IPS-18a (cell line): ENCODE data around the gene MRGPRE.

Experiments
- H3K27ac ChIP-seq: one replicate; pipeline ENCODE4 v1.5.1; 2013; ENCODE audit warnings: low read length
- H3K27me3 ChIP-seq: one replicate; pipeline ENCODE4 v1.6.1; 2013; ENCODE audit warnings: mild to moderate bottlenecking, low read length; ENCODE audit not compliant: control insufficient read depth, insufficient read depth
- H3K36me3 ChIP-seq: one replicate; pipeline ENCODE4 v1.6.1; 2013; ENCODE audit warnings: low read depth, low read length; ENCODE audit not compliant: control insufficient read depth
- H3K4me1 ChIP-seq: one replicate; pipeline ENCODE4 v1.6.1; 2013; ENCODE audit warnings: low read depth, low read length; ENCODE audit not compliant: control insufficient read depth
- H3K4me3 ChIP-seq: one replicate; pipeline ENCODE4 v1.5.1; 2013; ENCODE audit warnings: low read length
- H3K9ac ChIP-seq: one replicate; pipeline ENCODE4 v1.6.1; 2013; ENCODE audit warnings: mild to moderate bottlenecking, low read length, moderate library complexity
- H3K9me3 ChIP-seq: one replicate; pipeline ENCODE4 v1.6.1; 2013; ENCODE audit warnings: low read depth, low read length; ENCODE audit not compliant: control insufficient read depth

MRGPRE gene

DNA sequence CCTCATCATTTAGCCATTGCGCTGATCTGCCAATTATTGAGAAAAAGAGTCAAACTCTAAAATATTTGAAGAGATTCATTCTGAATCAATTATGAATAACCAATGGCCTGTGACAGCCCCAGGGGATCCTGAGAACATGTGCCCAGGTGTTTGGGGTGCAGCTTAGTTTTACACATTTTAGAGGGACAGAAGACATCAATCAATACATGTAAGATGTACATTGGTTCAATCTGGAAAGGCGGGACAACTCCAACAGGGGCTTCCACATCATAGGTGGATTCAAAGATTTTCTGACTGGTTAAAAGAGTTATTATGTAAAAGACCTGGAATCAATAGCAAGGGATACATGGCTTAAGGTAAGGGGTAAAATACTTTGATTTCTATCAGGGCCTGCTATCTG lies 4.9 kb upstream of the MRGPRE start:
- H3K36me3 ChIP-seq: no peaks in the 10 kb centered on the region
- no peaks in the 10 kb centered on the region for H3K27me3 ChIP-seq
- H3K27ac ChIP-seq: no peak overlapping the region
- H3K9me3 ChIP-seq: no peaks in the 10 kb centered on the region
- H3K4me3 ChIP-seq: no peak overlapping the region
- H3K9ac ChIP-seq: no peak overlapping the region
- peaks cover 12% of the 10 kb centered on the region for H3K4me1 ChIP-seq

DNA sequence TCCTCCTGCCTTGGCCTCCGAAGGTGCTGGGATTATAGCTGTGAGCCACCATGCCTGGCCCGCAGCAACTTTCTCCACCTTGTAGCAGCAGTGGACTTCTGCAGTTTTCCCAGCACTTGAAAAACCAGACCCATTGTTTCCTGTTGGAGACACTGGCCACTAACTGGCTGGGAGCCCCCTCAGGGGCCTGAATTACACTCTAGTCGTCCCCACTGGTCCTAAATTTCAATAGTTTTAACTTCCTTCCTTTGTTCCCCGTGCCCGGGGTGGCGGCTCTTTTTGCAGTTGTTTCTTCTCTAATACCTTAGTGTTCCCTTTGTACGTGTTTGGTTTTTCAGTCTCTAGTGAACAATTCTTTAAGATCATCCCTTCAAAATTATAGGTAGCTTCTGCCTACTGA lies 2.6 kb upstream of the MRGPRE start:
- no peak overlapping the region for H3K4me3 ChIP-seq
- no peak overlapping the region for H3K27ac ChIP-seq
- H3K36me3 ChIP-seq: no peaks in the 10 kb centered on the region
- no peak overlapping the region for H3K9ac ChIP-seq
- no peaks in the 10 kb centered on the region for H3K9me3 ChIP-seq
- no peaks in the 10 kb centered on the region for H3K27me3 ChIP-seq
- H3K4me1 ChIP-seq: no peaks in the 10 kb centered on the region

DNA sequence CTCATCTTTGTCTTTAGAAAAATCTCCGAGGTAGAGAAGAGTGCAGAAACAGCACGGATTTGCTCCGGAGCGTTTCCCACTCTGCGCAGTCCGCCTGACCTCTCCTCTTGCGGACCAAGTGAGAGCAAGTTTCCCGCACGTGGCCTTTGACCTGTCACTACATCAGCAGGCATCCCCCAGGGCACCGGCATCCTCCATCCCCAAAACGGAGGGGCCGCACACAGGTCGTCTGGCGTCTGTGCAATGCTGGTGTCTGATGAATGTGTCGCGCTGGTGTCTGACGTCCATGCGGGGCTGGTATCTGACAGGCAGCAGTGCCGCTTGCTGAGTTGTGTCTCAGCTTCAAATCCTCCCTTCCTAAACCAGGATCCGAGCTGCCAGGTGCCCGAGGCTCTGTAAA lies 739 bp upstream of the MRGPRE start:
- Histone ChIP-seq H3K9me3 (no peaks in the 10 kb centered on the region), H3K27ac (no peak overlapping the region), H3K27me3 (no peaks in the 10 kb centered on the region), H3K4me1 (no peaks in the 10 kb centered on the region), H3K4me3 (no peak overlapping the region), H3K36me3 (no peaks in the 10 kb centered on the region), H3K9ac (no peak overlapping the region)

DNA sequence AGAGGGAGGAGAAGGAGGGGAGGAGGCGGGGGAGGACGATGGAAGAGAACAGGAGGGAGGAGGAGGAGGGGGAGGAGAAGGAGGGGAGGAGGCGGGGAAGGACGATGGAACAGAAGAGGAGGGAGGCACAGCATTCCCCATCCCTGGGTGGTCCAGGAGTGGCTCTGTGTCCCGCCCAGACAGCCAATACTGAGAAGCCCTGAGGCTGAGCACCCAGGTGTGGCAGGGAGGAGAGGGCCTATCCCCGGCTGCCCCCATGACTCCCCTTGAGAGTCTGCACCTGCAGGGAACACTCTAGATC lies 717 bp downstream of the MRGPRE start:
- no peaks in the 10 kb centered on the region for H3K9me3 ChIP-seq
- no peaks in the 10 kb centered on the region for H3K4me1 ChIP-seq
- H3K36me3 ChIP-seq: no peaks in the 10 kb centered on the region
- H3K27ac ChIP-seq: no peak overlapping the region
- no peak overlapping the region for H3K9ac ChIP-seq
- H3K4me3 ChIP-seq: no peak overlapping the region
- no peaks in the 10 kb centered on the region for H3K27me3 ChIP-seq

DNA sequence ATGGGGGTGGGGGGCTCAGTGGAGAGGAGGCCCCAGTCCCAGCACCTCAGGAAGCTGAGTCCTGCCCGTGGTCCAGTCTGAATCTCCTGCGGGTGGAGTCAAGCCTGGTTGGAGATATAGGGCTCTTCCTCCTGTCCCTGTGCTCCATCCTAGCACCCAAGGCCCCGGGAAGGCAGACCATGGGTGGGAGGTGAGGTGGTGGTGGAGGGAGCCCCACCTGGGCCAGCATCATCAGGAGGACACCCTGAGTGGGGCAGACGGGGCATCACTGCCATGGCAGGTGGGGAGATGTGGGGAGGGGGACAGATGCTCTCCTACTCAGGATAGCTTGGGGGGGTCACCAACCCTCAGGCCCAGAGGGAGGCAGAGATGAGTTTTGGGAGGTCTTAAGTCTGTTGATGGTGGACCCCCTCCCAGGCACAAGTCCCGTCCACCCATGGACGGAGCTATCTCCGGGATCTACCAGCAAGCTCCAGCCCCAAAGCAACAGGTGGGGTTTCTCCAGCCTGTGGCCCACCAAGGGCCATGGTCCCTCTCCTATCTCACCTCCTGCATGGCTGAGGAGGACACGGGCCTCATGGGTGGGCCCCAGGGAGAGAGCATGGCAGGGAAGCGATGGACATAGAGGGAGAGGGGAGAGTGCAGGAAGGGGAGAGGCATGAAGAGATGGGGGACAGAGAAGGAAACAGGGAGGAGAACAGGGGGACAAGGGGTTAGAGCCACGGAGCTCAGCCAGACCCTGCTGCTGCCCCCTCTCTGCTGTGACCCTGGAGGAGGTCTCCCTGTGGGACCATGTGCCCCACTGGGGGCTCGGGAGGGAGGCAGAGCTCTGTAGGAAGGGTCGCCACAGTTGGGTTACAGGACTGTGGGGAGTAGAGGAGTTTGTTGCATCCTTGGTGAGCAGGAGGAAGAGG lies 1.3 kb downstream of the MRGPRE start:
- H3K4me3 ChIP-seq: no peak overlapping the region
- H3K9me3 ChIP-seq: no peaks in the 10 kb centered on the region
- H3K27ac ChIP-seq: no peak overlapping the region
- no peaks in the 10 kb centered on the region for H3K4me1 ChIP-seq
- H3K27me3 ChIP-seq: no peaks in the 10 kb centered on the region
- no peaks in the 10 kb centered on the region for H3K36me3 ChIP-seq
- H3K9ac ChIP-seq: no peak overlapping the region

DNA sequence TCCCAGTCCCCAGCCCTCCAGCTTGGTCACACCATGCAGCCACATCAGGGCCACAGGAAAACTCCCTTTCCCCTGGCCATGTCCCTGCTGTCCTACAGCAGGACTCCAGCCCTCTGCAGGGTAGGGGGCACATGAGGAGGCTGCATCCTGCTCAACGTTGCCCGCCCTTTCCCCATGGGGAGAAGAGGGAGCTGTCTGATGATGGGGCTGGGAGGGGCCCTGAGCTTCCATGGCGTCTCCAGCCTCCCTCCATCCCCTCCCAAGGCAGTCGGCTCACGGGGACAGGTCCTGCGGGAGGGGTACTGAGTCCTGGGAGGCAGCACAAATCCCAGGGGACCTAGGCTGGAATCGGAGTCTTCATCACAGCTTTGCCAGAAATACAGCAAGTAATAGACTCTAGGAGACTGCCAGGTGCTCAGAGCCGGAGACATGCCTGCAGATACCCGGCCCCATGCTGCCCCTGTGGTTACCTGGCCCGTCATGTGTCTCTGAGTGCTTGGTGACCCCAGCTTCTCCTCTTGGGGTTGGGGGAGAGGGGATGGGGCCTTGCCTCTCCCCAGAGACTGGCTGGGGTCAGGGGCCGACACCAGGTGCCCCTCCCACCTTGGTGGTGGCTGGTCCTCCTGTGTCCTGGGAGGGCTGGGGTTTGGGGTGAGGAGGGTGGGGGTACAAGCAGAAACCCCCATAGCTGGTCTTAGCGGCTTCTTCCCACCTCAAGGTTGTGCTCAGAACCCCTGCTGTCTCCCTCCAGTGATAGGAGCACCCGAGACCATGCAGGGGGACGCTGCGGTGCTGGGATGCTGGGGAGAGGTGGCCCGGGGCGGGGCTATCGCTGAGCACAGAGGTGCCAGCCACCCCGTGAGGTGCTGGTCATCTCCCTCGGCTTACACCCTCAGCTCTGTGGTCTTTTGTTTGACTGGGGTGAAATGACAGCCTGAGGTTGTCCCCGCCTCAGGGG lies 2.3 kb downstream of the MRGPRE start:
- H3K4me3 ChIP-seq: no peak overlapping the region
- no peak overlapping the region for H3K9ac ChIP-seq
- H3K36me3 ChIP-seq: no peaks in the 10 kb centered on the region
- H3K4me1 ChIP-seq: no peaks in the 10 kb centered on the region
- no peak overlapping the region for H3K27ac ChIP-seq
- H3K27me3 ChIP-seq: no peaks in the 10 kb centered on the region
- no peaks in the 10 kb centered on the region for H3K9me3 ChIP-seq

DNA sequence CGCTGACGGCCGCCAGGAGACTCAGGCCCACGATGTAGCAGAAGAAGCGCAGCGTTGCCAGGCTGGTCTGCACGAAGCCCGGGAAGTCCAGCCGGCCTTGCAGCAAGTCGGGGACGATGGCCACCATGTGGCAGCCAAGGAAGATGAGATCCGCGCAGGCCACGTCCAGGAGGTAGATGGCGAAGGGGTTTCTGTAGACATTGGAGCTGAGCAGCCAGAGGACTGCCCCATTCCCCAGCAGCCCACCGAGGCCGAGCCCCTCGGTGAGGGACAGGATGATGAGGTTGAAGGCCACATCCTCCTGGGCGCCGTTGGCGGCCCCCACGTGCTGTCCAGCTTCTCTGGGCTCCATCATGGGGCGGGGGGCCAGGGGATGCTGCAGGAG lies 3.8 kb downstream of the MRGPRE start:
- no peaks in the 10 kb centered on the region for H3K36me3 ChIP-seq
- H3K9ac ChIP-seq: no peak overlapping the region
- no peaks in the 10 kb centered on the region for H3K9me3 ChIP-seq
- H3K4me3 ChIP-seq: no peak overlapping the region
- no peaks in the 10 kb centered on the region for H3K27me3 ChIP-seq
- H3K27ac ChIP-seq: no peak overlapping the region
- H3K4me1 ChIP-seq: peaks cover 4% of the 10 kb centered on the region

DNA sequence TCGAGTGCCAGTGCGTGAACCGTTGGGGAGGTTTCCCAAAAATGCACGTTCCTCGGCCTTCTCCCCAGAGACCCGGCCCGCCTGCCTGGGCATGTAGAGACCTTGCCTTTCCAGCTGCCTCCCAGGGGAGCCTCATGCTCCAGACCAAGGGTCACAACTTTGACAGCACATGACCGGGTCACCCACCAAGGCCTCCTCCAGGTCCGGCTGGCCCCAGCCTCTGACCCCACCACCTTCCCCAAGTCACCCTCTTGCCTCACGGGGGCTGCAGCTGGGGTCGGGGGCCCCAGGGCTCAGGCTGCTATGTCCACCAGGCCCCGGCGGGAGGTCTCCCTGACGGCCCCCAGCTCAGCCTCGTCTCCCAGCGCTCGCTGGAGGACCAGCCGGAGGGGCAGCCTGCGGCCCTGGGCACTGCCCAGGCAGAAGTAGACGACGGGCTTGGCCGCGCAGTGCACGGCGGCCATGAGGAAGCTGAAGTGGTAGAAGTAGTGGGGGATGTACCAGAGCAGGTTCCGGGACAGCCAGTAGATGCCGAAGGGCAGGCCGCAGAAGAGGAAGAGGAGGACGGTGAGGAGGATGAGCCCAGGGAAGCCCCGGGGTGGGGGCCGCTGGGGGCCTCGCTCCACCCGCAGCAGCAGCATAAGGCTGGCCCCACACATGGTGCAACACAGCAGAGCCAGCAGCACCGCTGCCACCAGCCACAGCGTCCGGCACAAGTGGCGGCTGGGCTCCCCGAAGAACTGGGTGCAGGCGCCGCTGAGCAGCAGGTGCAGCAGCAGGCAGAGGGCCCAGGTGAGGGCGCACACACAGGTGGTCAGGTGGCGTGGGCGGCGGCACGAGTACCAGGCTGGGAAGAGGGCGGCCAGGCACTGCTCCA lies 4.4 kb downstream of the MRGPRE start:
- no peaks in the 10 kb centered on the region for H3K36me3 ChIP-seq
- H3K27me3 ChIP-seq: no peaks in the 10 kb centered on the region
- H3K9me3 ChIP-seq: no peaks in the 10 kb centered on the region
- H3K27ac ChIP-seq: no peak overlapping the region
- no peak overlapping the region for H3K9ac ChIP-seq
- no peak overlapping the region for H3K4me3 ChIP-seq
- peaks cover 4% of the 10 kb centered on the region for H3K4me1 ChIP-seq

DNA sequence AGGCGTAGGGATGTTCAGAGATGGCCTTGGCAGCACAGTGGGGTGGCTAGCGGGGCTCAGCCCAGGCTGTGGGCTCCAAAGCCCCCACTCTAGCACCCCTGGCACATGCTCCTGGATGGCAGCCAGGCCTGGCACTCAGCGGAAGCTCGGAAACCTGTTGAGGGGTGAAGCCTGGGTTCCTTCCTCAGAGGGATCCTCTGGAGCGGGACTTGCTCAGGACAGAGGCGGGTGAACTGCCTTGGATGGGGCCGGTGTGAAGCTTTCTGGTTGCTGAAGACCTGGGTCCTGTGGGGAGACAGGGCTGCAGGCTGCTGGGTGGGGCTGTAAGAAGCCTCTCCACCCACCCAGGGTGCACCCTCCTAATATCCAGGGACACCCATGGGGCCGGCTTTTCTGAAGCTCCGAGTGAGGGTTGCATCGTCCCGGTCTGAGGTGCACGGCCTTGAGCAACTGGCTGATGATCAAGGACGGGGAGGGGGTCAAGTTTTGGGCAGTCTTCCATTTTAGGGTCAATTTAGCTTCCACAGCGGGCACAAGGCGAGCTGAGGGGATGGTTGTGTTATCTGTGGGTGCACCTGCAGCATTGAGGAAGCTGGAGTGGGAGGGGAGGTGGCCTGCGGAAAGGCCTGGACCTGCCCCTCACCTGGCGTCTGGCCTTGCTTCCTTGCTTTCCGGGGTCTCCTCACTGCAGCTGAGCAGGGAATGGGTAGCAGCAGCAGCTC lies 5.2 kb downstream of the MRGPRE start:
- no peaks in the 10 kb centered on the region for H3K27me3 ChIP-seq
- H3K36me3 ChIP-seq: no peaks in the 10 kb centered on the region
- H3K27ac ChIP-seq: no peak overlapping the region
- peaks cover 4% of the 10 kb centered on the region for H3K4me1 ChIP-seq
- H3K9me3 ChIP-seq: no peaks in the 10 kb centered on the region
- H3K9ac ChIP-seq: no peak overlapping the region
- H3K4me3 ChIP-seq: no peak overlapping the region

DNA sequence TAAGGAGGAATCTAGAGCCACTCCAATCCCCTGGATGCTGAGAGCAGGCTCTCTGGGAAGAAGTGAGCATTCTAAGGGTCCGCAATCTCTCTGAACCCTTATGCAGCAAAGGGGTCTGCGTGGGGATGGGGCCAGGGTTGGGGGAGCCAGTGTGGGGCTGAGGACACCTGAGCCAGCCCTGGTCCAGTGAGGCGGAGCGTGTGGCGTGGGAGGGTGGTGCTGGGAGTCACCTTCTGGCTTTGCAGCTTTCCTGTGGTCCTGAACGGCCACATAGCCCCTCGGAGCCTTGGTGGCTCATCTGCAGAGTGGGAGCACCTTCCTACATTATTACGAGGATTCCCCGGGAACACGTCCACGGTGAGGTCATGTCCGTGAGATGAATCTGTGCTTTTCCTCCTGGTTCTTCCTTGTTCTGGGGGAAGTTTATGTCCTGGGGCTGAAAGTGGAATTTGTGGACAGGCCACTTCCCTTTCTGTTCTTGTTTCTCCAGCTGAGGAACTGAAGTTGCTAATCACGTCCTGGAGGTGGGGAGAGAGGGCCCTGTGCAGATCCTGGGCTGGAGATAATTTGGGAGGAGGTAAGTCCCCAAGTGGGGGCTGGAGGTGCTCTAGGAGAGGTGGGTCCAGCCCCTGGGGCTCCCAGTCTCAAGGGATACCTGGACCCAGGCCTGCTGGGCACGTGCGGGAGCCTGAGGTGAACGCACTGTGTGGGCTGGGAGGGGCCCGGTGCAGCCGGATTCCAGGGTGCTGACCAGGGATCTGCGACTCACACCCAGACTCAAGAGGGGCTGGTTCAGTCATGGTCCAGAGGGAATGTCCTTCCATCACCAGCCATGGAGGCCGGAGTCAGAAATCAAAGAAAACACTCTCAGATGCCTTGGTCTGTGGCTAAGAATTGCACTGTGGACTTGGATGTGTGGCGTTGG lies 6.1 kb downstream of the MRGPRE start:
- Histone ChIP-seq H3K9me3 (no peaks in the 10 kb centered on the region), H3K36me3 (no peaks in the 10 kb centered on the region), H3K27me3 (no peaks in the 10 kb centered on the region), H3K9ac (no peak overlapping the region), H3K27ac (no peak overlapping the region), H3K4me3 (no peak overlapping the region), H3K4me1 (peaks cover 4% of the 10 kb centered on the region)
